HG03045 (cell line): Measurements from ENCODE around the gene SYT8.
"Not testable (repeated sequence)": the region's sequence is repeated elsewhere in the genome, so short reads cannot be mapped to it uniquely, and the experiment has no call there.

Experiments used
- ATAC-seq: cut with Tn5 transposase; IDR thresholded peaks from one replicate; pipeline ENCODE4 v1.9.1; 2021; ENCODE audit warnings: mild to moderate bottlenecking, moderate library complexity; ENCODE audit not compliant: unreplicated experiment

SYT8 gene

GRCh38 chr11:1870721-1871466 is 36.1 kb downstream of the SYT8 start:
- no peak for ATAC-seq

- ATAC-seq = no peak
Measured at GRCh38 chr11:1871531-1871930, 36.7 kb downstream of the SYT8 start.

GRCh38 chr11:1872267-1872985 is 37.6 kb downstream of the SYT8 start:
- no peak for ATAC-seq

GRCh38 chr11:1873048-1873812 is 38.4 kb downstream of the SYT8 start:
- ATAC-seq = no peak

GRCh38 chr11:1873813-1874150 is 39.0 kb downstream of the SYT8 start:
- not testable (repeated sequence) for ATAC-seq

GRCh38 chr11:1874441-1875092 is 39.8 kb downstream of the SYT8 start:
- not testable (repeated sequence) for ATAC-seq

- ATAC-seq = no peak
Measured at GRCh38 chr11:1875093-1875850, 40.5 kb downstream of the SYT8 start.

- not testable (repeated sequence) for ATAC-seq
Measured at GRCh38 chr11:1875851-1876301, 41.1 kb downstream of the SYT8 start.

- no peak for ATAC-seq
Measured at GRCh38 chr11:1876361-1877063, 41.7 kb downstream of the SYT8 start.

GRCh38 chr11:1877211-1878136 is 42.7 kb downstream of the SYT8 start:
- ATAC-seq = no peak

- no peak for ATAC-seq
Measured at GRCh38 chr11:1878137-1879031, 43.6 kb downstream of the SYT8 start.

- ATAC-seq = no peak
Measured at GRCh38 chr11:1879342-1879940, 44.7 kb downstream of the SYT8 start.

- ATAC-seq = no peak
Measured at GRCh38 chr11:1879941-1880720, 45.3 kb downstream of the SYT8 start.

GRCh38 chr11:1880746-1881441 is 46.1 kb downstream of the SYT8 start:
- ATAC-seq = no peak

- ATAC-seq = peak; percentile 21
Measured at GRCh38 chr11:1881442-1882264, 46.9 kb downstream of the SYT8 start.
